ENCODE data around the gene TRIM59. TPM values are rescaled to one million over a fixed set of nuclear protein-coding genes. Genes with fewer than 3 reads are reported as not detected.

TRIM59 gene
- total and polyA plus RNA-seq, 10 of the 15 experiments (the other 5 are each of a cell fraction or from before 2014, with no cell fraction given) = 14.4 to 105 (median 33.3) TPM

GRCh38 chr3:160448845-160449635 is 546 bp downstream of the TRIM59 start (continued):
- TF ChIP-seq NKRF (conservative IDR thresholded peaks at IDR 0.05) (peak; percentile 66), RB1 (IDR thresholded peaks at IDR 0.05; ENCODE audit: borderline replicate concordance) (peak; percentile 28; the same call in 1 of the 2 replicates), RCOR1 (conservative IDR thresholded peaks at IDR 0.05; ENCODE audit: low read depth, low read length) (0 out of 2 replicates have a peak, but pooled peaks have one; percentile 21), IKZF2 (IDR thresholded peaks at IDR 0.05) (peak; percentile 91 to 94), ASH2L (IDR thresholded peaks at IDR 0.05; ENCODE audit: borderline replicate concordance, low read depth) (0 out of 2 replicates have a peak, but pooled peaks have one; percentile 54), ZBTB40 (IDR thresholded peaks at IDR 0.05; ENCODE audit: borderline replicate concordance) (0 out of 2 replicates have a peak, but pooled peaks have one; percentile 32), MYB (IDR thresholded peaks at IDR 0.05; ENCODE audit: borderline replicate concordance, low read depth, low read length) (no peak), ZNF217 (IDR thresholded peaks at IDR 0.05) (peak; percentile 96)
- TF ChIP-seq, protein P1, sequence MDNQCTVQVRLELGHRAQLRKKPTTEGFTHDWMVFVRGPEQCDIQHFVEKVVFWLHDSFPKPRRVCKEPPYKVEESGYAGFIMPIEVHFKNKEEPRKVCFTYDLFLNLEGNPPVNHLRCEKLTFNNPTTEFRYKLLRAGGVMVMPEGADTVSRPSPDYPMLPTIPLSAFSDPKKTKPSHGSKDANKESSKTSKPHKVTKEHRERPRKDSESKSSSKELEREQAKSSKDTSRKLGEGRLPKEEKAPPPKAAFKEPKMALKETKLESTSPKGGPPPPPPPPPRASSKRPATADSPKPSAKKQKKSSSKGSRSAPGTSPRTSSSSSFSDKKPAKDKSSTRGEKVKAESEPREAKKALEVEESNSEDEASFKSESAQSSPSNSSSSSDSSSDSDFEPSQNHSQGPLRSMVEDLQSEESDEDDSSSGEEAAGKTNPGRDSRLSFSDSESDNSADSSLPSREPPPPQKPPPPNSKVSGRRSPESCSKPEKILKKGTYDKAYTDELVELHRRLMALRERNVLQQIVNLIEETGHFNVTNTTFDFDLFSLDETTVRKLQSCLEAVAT (IDR thresholded peaks at IDR 0.05) = peak; percentile 70; the same call in 1 of the 2 replicates
